AG08395 (cell line): ENCODE data around the gene CD109.
"Not testable (repeated sequence)": the region's sequence is repeated elsewhere in the genome, so short reads cannot be mapped to it uniquely, and the experiment has no call there.

Experiments
- DNase-seq: peaks from one replicate; pipeline ENCODE4 v3.0.0; 2012; ENCODE audit warnings: mixed read lengths, low spot score

Gene CD109

DNA sequence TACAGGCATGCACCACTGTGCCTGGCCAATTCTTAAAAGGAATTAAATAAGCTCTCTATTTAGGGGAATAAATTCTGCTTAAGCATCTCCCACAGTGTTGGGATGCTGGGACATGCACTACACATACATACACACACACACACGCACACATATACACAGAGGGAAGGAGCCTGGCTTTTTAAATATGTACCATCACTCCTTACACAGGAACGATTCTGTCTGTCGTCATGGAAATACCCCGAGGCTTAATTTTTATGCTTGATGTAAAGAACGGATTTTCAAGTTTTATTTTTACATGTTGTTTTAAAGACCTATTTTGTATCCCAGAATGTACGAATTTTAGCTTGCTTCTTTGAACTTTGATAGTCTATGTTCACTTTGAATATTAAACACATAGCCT lies 95.3 kb downstream of the CD109 start:
- no peak for DNase-seq

- no peak for DNase-seq
These were observed 96.7 kb downstream of the CD109 start for GRCh38 chr6:73792738-73793137.

DNA sequence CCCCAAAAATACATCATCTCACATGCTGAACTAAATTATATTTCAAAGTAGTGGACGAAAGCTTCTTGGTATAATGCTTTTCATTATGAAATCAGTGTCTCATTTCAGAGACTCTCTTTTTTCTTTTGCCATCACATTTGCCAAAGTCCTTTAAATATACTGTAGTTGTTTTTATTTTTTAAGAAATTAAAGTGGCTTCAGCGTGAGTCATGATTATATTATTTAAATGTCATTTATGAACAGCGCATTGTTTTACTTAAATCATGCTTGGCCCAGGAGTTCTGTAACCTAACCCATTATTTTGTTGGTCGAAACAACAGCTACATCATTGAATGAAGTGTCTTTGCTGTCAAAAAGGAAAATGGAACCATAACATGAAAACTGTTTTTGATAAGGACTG lies 100.9 kb downstream of the CD109 start:
- DNase-seq: no peak

DNA sequence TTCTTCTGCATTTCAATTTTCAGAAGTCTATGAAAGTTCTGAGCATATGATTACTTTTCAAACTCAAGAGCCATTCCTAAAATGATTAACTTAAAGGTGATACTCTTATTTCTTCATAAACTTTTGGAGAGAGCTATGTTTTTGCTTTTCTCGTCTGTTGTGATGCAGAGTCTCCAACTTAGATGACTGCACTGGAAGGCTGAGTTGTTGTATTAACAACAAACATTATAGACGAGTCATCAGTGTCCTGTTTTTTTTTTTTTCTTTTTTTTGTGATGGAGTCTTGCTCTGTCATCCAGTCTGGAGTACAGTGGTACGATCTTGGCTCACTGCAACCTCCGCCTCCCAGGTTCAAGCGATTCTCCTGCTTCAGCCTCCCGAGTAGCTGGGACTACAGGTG lies 101.9 kb downstream of the CD109 start:
- no peak for DNase-seq

- peak; percentile 88 for DNase-seq
These were observed 102.6 kb downstream of the CD109 start for GRCh38 chr6:73798592-73798991.

- DNase-seq: no peak
These were observed 105.0 kb downstream of the CD109 start for GRCh38 chr6:73800997-73801396.

DNA sequence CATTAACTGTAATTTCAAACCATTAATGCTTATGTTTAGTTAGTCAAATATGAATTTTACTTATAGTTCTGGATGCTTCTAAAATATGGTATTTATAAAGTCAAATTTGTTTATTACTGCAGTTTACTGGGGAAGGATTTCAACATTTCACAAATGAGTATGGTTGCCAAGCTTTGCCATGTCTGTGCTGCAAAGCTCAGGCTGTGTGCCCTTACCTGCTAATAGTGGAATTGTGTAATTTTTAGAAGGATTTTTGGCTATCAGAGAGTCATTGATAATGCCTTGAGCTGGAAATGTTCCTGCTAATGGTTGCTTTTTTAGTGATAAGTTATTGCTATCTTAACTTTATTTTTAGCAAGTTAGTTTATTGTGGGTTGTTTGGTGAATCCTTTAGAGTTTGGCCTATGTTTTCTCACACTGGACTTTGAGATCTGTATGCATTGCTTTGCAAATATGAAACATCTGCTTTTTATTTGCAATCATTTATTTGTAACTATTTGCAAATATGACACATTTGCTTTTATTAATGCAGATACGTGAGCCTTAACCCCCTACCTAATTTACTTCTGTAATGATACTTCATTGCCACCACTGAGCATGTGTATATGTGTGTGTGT lies 105.8 kb downstream of the CD109 start:
- no peak for DNase-seq

- peak; percentile 11 for DNase-seq
These were observed 106.4 kb downstream of the CD109 start for GRCh38 chr6:73802366-73802765.

DNA sequence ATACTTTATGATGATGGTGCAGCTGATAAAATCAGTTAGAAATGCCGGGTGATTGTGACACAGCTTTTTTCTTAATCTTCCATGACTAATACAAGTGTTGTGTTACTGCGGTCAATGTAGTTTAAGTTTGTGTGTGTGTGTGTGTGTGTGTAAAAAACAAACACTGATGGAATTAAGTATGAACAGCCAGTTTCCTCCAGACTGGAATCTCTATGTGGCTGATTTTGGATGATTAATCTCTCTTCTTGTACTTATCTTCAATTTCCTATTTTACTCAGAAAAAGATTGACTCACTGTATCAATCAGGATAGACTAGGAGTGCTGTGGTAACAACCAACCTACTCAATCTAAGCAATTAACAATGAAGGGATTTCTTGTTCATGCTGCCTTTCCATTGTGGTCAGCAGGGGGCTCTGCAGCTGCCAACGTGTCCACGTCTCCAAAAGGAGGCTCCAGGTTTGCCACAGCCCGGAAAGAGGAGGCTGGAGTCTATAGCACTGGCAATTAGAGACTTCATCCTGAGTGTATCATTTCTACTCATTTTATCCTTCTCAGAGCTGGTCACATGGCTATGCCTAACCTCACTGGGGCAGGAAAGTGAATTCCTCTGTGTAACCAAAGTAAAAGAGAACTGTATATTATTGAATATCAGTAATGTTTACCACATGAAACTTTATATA lies 107.7 kb downstream of the CD109 start:
- peak; percentile 75 for DNase-seq

DNA sequence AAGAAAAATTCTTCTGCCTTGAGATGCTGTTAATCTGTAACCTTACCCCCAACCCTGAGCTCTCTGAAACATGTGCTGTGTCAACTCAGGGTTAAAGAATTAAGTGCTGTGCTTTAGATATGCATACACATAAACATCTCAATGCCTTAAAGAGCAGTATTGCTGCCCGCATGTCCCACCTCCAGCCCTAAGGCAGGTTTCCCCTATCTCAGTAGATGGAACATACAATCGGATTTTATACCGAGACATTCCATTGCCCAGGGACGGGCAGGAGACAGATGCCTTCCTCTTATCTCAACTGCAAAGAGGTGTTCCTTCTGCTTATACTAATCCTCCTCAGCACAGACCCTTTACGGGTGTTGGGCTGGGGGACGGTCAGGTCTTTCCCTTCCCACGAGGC lies 109.2 kb downstream of the CD109 start:
- not testable (repeated sequence) for DNase-seq

- not testable (repeated sequence) for DNase-seq
These were observed 110.0 kb downstream of the CD109 start for GRCh38 chr6:73805982-73806381.

- DNase-seq: no peak
These were observed 115.7 kb downstream of the CD109 start for GRCh38 chr6:73811706-73812105.

- DNase-seq: no peak
These were observed 121.2 kb downstream of the CD109 start for GRCh38 chr6:73817253-73817652.

- no peak for DNase-seq
These were observed 127.2 kb downstream of the CD109 start for GRCh38 chr6:73823046-73823735.

DNA sequence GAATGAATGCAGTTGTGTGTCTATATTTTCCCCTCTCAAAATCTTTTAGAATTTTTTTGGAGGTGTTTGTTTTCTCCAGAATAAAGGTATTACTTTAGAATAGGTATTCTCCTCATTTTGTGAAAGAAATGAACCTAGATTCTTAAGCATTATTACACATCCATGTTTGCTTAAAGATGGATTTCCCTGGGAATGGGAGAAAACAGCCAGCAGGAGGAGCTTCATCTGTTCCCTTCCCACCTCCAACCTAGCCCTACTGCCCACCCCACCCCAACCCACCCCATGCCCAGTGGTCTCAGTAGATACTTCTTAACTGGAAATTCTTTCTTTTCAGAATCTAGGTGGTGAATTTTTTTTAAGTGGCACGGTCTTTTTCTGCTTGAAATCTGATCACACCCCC lies 127.8 kb downstream of the CD109 start:
- no peak for DNase-seq

DNA sequence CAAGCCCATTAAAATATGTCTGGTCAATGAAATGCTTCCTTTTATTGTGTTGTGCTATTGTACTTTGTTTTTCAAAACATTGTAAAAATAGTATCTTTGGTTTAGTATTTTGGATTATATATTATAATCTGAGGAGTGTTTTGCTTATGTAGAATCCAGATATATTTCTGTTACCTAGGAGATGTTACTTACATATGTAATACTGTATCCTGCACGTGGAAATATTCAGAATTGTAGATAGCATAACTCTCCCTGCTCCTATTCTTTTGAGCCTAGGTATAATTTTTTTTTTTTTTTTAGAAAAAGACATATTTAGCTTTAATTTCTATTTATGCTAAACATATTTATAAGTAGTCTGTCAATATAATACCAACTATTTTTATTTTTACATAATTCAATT lies 130.6 kb downstream of the CD109 start:
- no peak for DNase-seq

DNA sequence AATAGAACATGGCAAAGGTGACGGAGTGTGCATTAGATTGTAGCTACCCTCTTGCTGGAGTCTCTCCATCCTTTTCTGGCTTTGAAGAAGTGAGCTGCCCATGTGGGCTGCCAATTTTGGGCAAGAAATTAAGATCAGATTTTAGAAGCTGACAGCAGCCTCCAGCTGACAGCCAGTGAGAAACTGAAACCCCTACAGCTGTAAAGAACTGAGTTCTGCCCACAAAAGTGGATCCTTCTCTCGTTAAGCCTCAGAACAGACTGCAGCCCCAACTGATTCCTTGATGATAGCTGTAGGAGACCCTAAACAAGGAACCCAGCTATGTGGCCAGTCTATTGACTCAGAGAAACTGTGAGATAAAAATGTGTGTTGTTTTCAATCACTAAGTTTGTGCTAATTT lies 134.1 kb downstream of the CD109 start:
- DNase-seq: no peak

- peak; percentile 12 for DNase-seq
These were observed 136.3 kb downstream of the CD109 start for GRCh38 chr6:73832313-73832712.

DNA sequence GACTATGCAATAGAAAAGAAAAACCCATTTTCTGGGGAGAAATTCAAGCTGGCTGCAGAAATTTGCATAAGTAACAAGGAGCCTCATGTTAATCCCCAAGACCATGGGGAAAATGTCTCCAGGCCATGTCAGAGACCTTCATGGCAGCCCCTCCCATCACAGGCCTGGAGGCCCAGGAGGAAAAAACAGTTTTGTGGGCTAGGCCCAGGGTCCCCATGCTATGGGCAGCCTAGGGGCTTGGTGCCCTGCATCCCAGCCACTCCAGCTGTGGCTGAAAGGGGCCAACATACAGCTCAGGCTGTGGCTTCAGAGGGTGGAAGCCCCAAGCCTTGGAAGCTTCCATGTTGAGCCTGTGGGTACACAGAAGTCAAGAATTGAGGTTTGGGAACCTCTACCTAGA lies 148.7 kb downstream of the CD109 start:
- DNase-seq: not testable (repeated sequence)

GRCh38 chr6:73851048-73851447 lies 155.0 kb downstream of the CD109 start:
- not testable (repeated sequence) for DNase-seq

- peak; percentile 38 for DNase-seq
These were observed 159.2 kb downstream of the CD109 start for GRCh38 chr6:73854998-73855718.

GRCh38 chr6:73857341-73857890 lies 161.4 kb downstream of the CD109 start:
- DNase-seq: no peak
